Measurements from ENCODE around the gene ST3GAL2.

DNA sequence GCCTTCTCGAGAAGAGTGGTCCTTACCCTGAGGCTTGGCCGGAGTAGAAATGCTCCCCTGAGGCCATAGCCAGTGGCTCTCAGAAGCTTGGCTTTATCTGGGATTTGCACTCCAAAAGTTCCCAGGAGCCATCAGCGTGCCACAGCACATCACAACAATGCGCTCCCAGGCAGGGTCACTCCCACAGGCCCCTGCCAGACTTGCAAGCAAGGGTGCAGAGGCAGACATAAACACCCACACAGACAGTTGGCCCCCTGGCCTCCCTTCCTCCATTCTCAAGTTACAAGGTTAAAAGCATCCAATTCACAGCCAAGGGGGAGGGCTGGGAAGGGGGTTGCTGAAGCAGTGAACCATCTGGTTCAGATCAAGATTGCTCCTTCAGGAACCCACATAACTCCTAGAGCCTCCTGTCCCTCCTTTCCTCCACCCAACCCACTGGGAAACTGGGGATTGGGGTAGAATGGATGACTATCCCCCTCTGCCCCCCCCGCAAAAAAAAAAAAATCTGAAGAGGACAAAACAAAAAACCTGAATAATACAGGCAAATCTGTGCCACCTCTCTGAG is 1.8 kb downstream of the ST3GAL2 start:
- no peak for TF ChIP-seq EZH2 (IDR thresholded peaks at IDR 0.05; ENCODE audit: borderline replicate concordance, control insufficient read depth, low read depth, low read length)
- TF ChIP-seq ZNF274 (IDR thresholded peaks at IDR 0.05; ENCODE audit: insufficient read depth, insufficient read length): no peak
- TF ChIP-seq EGR1 (IDR thresholded peaks at IDR 0.05; ENCODE audit: borderline replicate concordance in 1 of 2, low read depth in 2 of 2, low read length in 2 of 2): peak in 1 of 2 experiments; percentile 37; a peak in 1 of 3 replicates
- TF ChIP-seq, protein P1, sequence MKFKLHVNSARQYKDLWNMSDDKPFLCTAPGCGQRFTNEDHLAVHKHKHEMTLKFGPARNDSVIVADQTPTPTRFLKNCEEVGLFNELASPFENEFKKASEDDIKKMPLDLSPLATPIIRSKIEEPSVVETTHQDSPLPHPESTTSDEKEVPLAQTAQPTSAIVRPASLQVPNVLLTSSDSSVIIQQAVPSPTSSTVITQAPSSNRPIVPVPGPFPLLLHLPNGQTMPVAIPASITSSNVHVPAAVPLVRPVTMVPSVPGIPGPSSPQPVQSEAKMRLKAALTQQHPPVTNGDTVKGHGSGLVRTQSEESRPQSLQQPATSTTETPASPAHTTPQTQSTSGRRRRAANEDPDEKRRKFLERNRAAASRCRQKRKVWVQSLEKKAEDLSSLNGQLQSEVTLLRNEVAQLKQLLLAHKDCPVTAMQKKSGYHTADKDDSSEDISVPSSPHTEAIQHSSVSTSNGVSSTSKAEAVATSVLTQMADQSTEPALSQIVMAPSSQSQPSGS (IDR thresholded peaks at IDR 0.05; ENCODE audit: low read length): no peak
- TF ChIP-seq SIN3A (IDR thresholded peaks at IDR 0.05; ENCODE audit: low read depth, low read length): 0 out of 2 replicates have a peak, but pooled peaks have one; percentile 74
- TF ChIP-seq MYC (IDR thresholded peaks at IDR 0.05; ENCODE audit: insufficient read depth, insufficient read length, insufficient replicate concordance, low read length, severe bottlenecking): no peak

Data from GM12878 (cell line).